SK-N-MC (cell line): ENCODE results near the gene TRMO.

Experiments used
- DNase-seq: peaks from one replicate; pipeline ENCODE4 v3.0.0-alpha.2; 2011; ENCODE audit warnings: low read depth, low spot score
- H3K27ac ChIP-seq: fragments of 200-600 bp; sonication (generic); 2 replicates; pipeline ENCODE4 v1.5.1; 2016; ENCODE audit warnings: mixed run types
- H3K36me3 ChIP-seq: fragments of 200-600 bp; sonication (generic); 2 replicates; pipeline ENCODE4 v1.6.1; 2017; ENCODE audit warnings: antibody characterized with exemption, low read length, mixed read lengths; ENCODE audit not compliant: insufficient read depth
- H3K4me3 ChIP-seq: fragments of 200-600 bp; sonication (generic); 2 replicates; pipeline ENCODE4 v1.5.1; 2016
- H3K9ac ChIP-seq: fragments of 200-600 bp; sonication (generic); 2 replicates; pipeline ENCODE4 v1.8.0; 2017; ENCODE audit warnings: mixed run types, mixed read lengths; ENCODE audit not compliant: insufficient read length
- H3K9me3 ChIP-seq: fragments of 200-600 bp; sonication (generic); 2 replicates; pipeline ENCODE4 v1.6.1; 2017; ENCODE audit warnings: low read depth, mild to moderate bottlenecking, antibody characterized with exemption, low read length, moderate library complexity, mixed read lengths
- EZH2 ChIP-seq: fragments of 200-600 bp; sonication (generic); IDR thresholded peaks from one replicate; pipeline ENCODE4 v1.6.1; 2017; ENCODE audit warnings: antibody characterized with exemption
- FOXP2 ChIP-seq: optimal IDR thresholded peaks from 2 replicates; pipeline ENCODE3; 2011; ENCODE audit warnings: mild to moderate bottlenecking, moderate library complexity; ENCODE audit not compliant: insufficient read depth; ENCODE audit errors: extremely low read length, control extremely low read depth
- POLR2AphosphoS5 ChIP-seq: IDR thresholded peaks from 2 replicates; pipeline ENCODE4 v1.6.1; 2012; ENCODE audit warnings: mild to moderate bottlenecking, low read depth, low read length, borderline replicate concordance

Gene TRMO

DNA sequence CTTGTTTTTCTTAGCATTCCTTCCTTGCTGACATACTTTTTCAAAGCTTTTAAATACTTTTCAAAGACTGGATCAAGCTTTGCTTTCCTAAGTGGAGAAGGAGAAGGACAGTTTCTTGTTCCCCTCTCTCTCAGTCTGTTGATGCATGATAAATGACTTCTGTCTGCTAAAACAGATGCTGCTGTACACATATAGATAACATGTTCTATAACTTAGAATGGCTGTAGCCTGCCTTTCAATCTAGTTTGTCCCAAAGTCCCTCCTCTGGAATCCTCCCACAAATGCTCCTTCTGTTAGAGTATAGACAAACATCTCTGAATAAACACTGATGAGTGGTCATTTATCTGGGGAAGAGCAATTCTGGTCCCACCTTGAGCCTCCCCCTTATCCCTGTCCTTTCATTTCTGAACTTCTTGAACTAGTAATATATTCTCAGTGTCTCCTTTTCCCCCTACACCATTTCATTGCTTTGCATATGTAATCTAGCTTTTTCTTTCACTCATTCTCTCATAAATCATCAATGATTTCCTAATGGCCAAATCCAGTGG is 21.1 kb upstream of the TRMO start:
- TF ChIP-seq EZH2: no peak
- H3K9me3 ChIP-seq: no peaks in the 10 kb centered on the region
- no peak overlapping the region for H3K9ac ChIP-seq
- no peak for DNase-seq
- no peaks in the 10 kb centered on the region for H3K36me3 ChIP-seq
- H3K4me3 ChIP-seq: no peak overlapping the region
- no peak overlapping the region for H3K27ac ChIP-seq

GRCh38 chr9:97941323-97941722 is 19.0 kb upstream of the TRMO start:
- Histone ChIP-seq H3K36me3 (no peaks in the 10 kb centered on the region), H3K9me3 (no peaks in the 10 kb centered on the region), H3K4me3 (no peak overlapping the region), H3K27ac (no peak overlapping the region), H3K9ac (no peak overlapping the region)
- DNase-seq: no peak
- TF ChIP-seq EZH2: no peak
- no peak for TF ChIP-seq POLR2AphosphoS5
- TF ChIP-seq FOXP2: no peak

- H3K9me3 ChIP-seq: no peaks in the 10 kb centered on the region
- no peaks in the 10 kb centered on the region for H3K36me3 ChIP-seq
- H3K27ac ChIP-seq: no peak overlapping the region
- no peak overlapping the region for H3K4me3 ChIP-seq
- H3K9ac ChIP-seq: no peak overlapping the region
- TF ChIP-seq POLR2AphosphoS5 (no peak), FOXP2 (no peak), EZH2 (no peak)
- DNase-seq: no peak
These were observed 18.4 kb upstream of the TRMO start for GRCh38 chr9:97940741-97941140.

GRCh38 chr9:97940233-97940632 is 17.9 kb upstream of the TRMO start:
- H3K27ac ChIP-seq: no peak overlapping the region
- DNase-seq: no peak

GRCh38 chr9:97938081-97938644 is 15.9 kb upstream of the TRMO start, which contains the start of gene HEMGN:
Gene HEMGN, minus strand, starts transcription at chr9:97938172. Its CDS starts 36 bp downstream, at chr9:97938136.
- Histone ChIP-seq H3K36me3 (no peaks in the 10 kb centered on the region), H3K27ac (no peak within 1 kb of the TSS), H3K9ac (no peak within 1 kb of the TSS), H3K4me3 (no peak within 1 kb of the TSS), H3K9me3 (no peaks in the 10 kb centered on the region)
- DNase-seq: no peak
- TF ChIP-seq POLR2AphosphoS5: no peak
- TF ChIP-seq FOXP2: no peak
- TF ChIP-seq EZH2: no peak

More at GRCh38 chr9:97940233-97940632, 17.9 kb upstream of the TRMO start:
- Histone ChIP-seq H3K36me3 (no peaks in the 10 kb centered on the region), H3K4me3 (no peak overlapping the region), H3K9me3 (no peaks in the 10 kb centered on the region), H3K9ac (no peak overlapping the region)
- TF ChIP-seq FOXP2 (no peak), EZH2 (no peak), POLR2AphosphoS5 (no peak)

- H3K9ac ChIP-seq: no peak overlapping the region
- TF ChIP-seq FOXP2 (no peak), EZH2 (no peak), POLR2AphosphoS5 (no peak)
- H3K27ac ChIP-seq: no peak overlapping the region
- DNase-seq: no peak
- H3K9me3 ChIP-seq: no peaks in the 10 kb centered on the region
- H3K4me3 ChIP-seq: no peak overlapping the region
- no peaks in the 10 kb centered on the region for H3K36me3 ChIP-seq
These were observed 14.7 kb upstream of the TRMO start for GRCh38 chr9:97936998-97937397.

GRCh38 chr9:97935276-97935675 is 13.0 kb upstream of the TRMO start:
- no peak for TF ChIP-seq EZH2
- no peak for TF ChIP-seq POLR2AphosphoS5
- no peak for TF ChIP-seq FOXP2
- H3K27ac ChIP-seq: no peak overlapping the region
- H3K9me3 ChIP-seq: no peaks in the 10 kb centered on the region
- H3K4me3 ChIP-seq: peak overlapping the region; percentile 67
- H3K36me3 ChIP-seq: no peaks in the 10 kb centered on the region
- no peak overlapping the region for H3K9ac ChIP-seq
- DNase-seq: no peak

- Histone ChIP-seq H3K36me3 (no peaks in the 10 kb centered on the region), H3K9ac (no peak overlapping the region), H3K9me3 (no peaks in the 10 kb centered on the region), H3K4me3 (peak overlapping the region; percentile 67), H3K27ac (0 out of 2 replicates have a peak overlapping the region, but pooled peaks have one; percentile 54)
- TF ChIP-seq POLR2AphosphoS5 (no peak), EZH2 (no peak), FOXP2 (no peak)
- peak; percentile 55 for DNase-seq
These were observed 12.2 kb upstream of the TRMO start for GRCh38 chr9:97934321-97935115.
